ENCODE measurements around the gene RELL2. TPM values are rescaled to one million over a fixed set of nuclear protein-coding genes. Genes with fewer than 3 reads are reported as not detected.

RELL2 gene
- total RNA-seq, 4 donors from 2014 or later, result 8.0 to 13.2 (median 10.6) TPM

DNA sequence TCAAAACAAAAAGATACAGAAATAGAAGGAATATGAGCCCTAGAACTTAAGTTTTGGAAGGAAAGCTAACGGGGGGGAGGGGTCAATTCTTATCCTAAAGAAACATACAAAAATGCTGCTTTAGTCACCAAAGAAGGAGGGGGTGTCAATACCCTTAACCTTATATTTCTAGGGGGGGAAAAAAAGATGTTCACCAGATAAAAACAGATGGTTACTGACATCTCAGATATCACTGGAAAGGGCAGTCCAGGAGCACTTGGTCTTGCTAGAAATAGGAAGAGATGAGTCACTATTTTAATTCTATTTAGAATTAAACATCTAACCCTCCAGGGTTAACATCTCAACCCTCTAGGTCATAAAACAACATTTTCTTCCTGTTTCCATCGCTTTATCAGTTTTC, 19.7 kb upstream of the RELL2 start:
- H3K27me3 ChIP-seq, result no peaks in the 10 kb centered on the region
- peaks cover 0 to 17% (median 0%) of the 10 kb centered on the region in 3 donors for H3K36me3 ChIP-seq
- H3K9me3 ChIP-seq, result no peaks in the 10 kb centered on the region
- no peak for TF ChIP-seq POLR2A (IDR thresholded peaks at IDR 0.05)
- TF ChIP-seq, protein P1, sequence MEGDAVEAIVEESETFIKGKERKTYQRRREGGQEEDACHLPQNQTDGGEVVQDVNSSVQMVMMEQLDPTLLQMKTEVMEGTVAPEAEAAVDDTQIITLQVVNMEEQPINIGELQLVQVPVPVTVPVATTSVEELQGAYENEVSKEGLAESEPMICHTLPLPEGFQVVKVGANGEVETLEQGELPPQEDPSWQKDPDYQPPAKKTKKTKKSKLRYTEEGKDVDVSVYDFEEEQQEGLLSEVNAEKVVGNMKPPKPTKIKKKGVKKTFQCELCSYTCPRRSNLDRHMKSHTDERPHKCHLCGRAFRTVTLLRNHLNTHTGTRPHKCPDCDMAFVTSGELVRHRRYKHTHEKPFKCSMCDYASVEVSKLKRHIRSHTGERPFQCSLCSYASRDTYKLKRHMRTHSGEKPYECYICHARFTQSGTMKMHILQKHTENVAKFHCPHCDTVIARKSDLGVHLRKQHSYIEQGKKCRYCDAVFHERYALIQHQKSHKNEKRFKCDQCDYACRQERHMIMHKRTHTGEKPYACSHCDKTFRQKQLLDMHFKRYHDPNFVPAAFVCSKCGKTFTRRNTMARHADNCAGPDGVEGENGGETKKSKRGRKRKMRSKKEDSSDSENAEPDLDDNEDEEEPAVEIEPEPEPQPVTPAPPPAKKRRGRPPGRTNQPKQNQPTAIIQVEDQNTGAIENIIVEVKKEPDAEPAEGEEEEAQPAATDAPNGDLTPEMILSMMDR (IDR thresholded peaks at IDR 0.05), result no peak
- H3K27ac ChIP-seq, result peak overlapping the region; percentile 93 to 98 (median 96)
- no peak for DNase-seq
- H3K4me3 ChIP-seq, result peak overlapping the region in 2 of 4 donors; percentile 80 to 81
- peaks cover 0 to 30% (median 5%) of the 10 kb centered on the region in 4 donors for H3K4me1 ChIP-seq

DNA sequence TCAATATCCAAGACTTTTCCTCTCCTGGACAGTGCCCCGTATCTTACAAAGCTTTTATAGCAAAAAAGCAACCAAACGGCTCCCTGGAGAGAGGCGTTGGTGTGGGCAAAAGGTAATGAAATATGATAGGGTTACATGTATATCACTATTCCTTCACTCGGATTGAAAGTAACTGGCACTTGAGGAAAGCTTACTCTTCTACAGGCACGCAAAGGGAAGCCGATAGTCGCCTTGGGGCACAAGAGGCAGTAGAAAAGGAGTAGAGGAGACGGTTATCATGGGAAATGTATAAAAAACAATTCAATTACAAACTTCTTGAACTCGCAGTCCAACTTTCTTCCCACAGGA, 19.1 kb upstream of the RELL2 start:
- Histone ChIP-seq H3K27me3 (no peaks in the 10 kb centered on the region), H3K9me3 (no peaks in the 10 kb centered on the region), H3K36me3 (peaks cover 0 to 22% (median 0%) of the 10 kb centered on the region in 3 donors), H3K27ac (peak overlapping the region; percentile 93 to 98 (median 96)), H3K4me3 (peak overlapping the region; percentile 64 to 98 (median 80)), H3K4me1 (peaks cover 0 to 30% (median 5%) of the 10 kb centered on the region in 4 donors)
- DNase-seq, result peak in 1 of 3 donors; percentile 27
- no peak for TF ChIP-seq POLR2A (IDR thresholded peaks at IDR 0.05)
- TF ChIP-seq, protein P1 (IDR thresholded peaks at IDR 0.05), result no peak

- Histone ChIP-seq H3K9me3 (no peaks in the 10 kb centered on the region), H3K27me3 (no peaks in the 10 kb centered on the region), H3K36me3 (peaks cover 0 to 28% (median 0%) of the 10 kb centered on the region in 3 donors), H3K27ac (peak overlapping the region; percentile 93 to 98 (median 96)), H3K4me1 (peaks cover 0 to 30% (median 4%) of the 10 kb centered on the region in 4 donors), H3K4me3 (peak overlapping the region; percentile 64 to 98 (median 80))
- TF ChIP-seq POLR2A (IDR thresholded peaks at IDR 0.05), result peak in 1 of 2 donors; percentile 33
- TF ChIP-seq, protein P1 (IDR thresholded peaks at IDR 0.05), result no peak
- peak; percentile 55 to 77 (median 76) for DNase-seq
These were observed 18.6 kb upstream of the RELL2 start for GRCh38 chr5:141618030-141618803.

DNA sequence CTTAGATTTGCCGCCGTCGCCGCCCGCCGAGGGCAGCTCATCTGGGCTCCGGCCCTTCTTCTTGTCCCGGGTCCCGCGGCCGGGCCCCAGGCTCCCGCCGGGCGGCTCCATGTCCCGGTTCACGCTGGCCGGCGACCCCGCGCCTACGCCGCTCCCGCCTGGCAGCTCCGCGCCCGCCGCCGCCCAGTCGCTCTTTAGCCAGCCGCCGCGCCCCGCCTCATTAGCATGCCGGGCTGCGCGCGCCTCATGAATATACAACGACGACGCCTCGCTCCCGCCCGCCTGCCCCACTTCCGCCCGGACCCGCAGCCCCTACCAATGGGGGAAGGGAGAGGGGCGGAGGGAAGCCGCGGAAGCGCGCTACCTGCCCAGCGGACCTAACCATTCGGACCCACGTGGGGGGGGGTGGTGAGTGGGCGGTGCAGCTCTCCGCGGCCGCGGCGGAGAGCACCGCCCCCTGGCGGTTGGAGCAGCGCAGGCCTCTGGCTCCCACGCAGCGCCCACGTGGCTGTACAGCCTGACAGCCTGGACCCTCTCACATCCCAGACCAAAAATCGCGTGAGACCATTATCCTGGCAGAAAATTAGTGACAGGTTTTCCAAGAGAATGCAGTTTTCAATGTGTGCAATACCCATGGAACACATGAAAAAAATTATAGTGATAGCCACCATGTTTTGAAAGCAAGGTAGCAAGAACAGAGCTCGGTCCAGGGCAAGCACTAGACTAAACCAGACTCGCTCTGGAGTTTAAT, 17.8 kb upstream of the RELL2 start, which contains the start of gene DIAPH1:
TSS of gene DIAPH1 (minus strand) at position 197 of the 751 bp plus-strand sequence. CDS start at position 111, 86 bp downstream.
- peaks cover 0 to 34% (median 0%) of the 10 kb centered on the region in 3 donors for H3K36me3 ChIP-seq
- H3K27ac ChIP-seq, result peak within 1 kb of the TSS; percentile 93 to 98 (median 96)
- H3K9me3 ChIP-seq, result no peaks in the 10 kb centered on the region
- TF ChIP-seq, protein P1 (IDR thresholded peaks at IDR 0.05), result peak; percentile 96 to 100 (median 99)
- peak; percentile 88 for TF ChIP-seq POLR2A (IDR thresholded peaks at IDR 0.05)
- H3K4me1 ChIP-seq, result peaks cover 0 to 23% (median 4%) of the 10 kb centered on the region in 4 donors
- peak within 1 kb of the TSS; percentile 64 to 98 (median 80) for H3K4me3 ChIP-seq
- no peaks in the 10 kb centered on the region for H3K27me3 ChIP-seq
- DNase-seq, result peak; percentile 98 to 99 (median 99)

GRCh38 chr5:141623186-141623585, 13.6 kb upstream of the RELL2 start:
- Histone ChIP-seq H3K27ac (peak overlapping the region in 3 of 4 donors; percentile 45 to 55 (median 49)), H3K9me3 (no peaks in the 10 kb centered on the region), H3K4me3 (no peak overlapping the region), H3K4me1 (no peaks in the 10 kb centered on the region), H3K36me3 (peaks cover 0 to 72% (median 0%) of the 10 kb centered on the region in 3 donors), H3K27me3 (no peaks in the 10 kb centered on the region)
- DNase-seq, result peak in 2 of 3 donors; percentile 53 to 65
- no peak for TF ChIP-seq POLR2A (IDR thresholded peaks at IDR 0.05)
- TF ChIP-seq, protein P1 (IDR thresholded peaks at IDR 0.05), result no peak
